CD1c-positive myeloid dendritic cell (primary cell): ENCODE measurements around the gene NRXN3.

ENCODE experiments used
- DNase-seq: peaks from one replicate; pipeline ENCODE4 v3.0.0-alpha.2; 2016; ENCODE audit errors: extremely low spot score

The NRXN3 gene

GRCh38 chr14:79861111-79861510 is 1690.9 kb downstream of the NRXN3 start:
- DNase-seq, result no peak

GRCh38 chr14:79862045-79862444 is 1691.9 kb downstream of the NRXN3 start:
- no peak for DNase-seq

GRCh38 chr14:79871136-79871535 is 1701.0 kb downstream of the NRXN3 start:
- no peak for DNase-seq

GRCh38 chr14:79878229-79878628 is 1708.1 kb downstream of the NRXN3 start:
- no peak for DNase-seq

- DNase-seq, result no peak
Observed at GRCh38 chr14:79878785-79879184, 1708.6 kb downstream of the NRXN3 start.

GRCh38 chr14:79881299-79881698 is 1711.1 kb downstream of the NRXN3 start:
- no peak for DNase-seq

- no peak for DNase-seq
Observed at GRCh38 chr14:79890527-79890926, 1720.4 kb downstream of the NRXN3 start.

- DNase-seq, result no peak
Observed at GRCh38 chr14:79896009-79896408, 1725.8 kb downstream of the NRXN3 start.

GRCh38 chr14:79899610-79900009 is 1729.4 kb downstream of the NRXN3 start:
- no peak for DNase-seq

- no peak for DNase-seq
Observed at GRCh38 chr14:79904497-79904896, 1734.3 kb downstream of the NRXN3 start.

GRCh38 chr14:79906994-79907393 is 1736.8 kb downstream of the NRXN3 start:
- DNase-seq, result no peak

GRCh38 chr14:79910086-79910485 is 1739.9 kb downstream of the NRXN3 start:
- DNase-seq, result no peak

GRCh38 chr14:79911744-79912143 is 1741.6 kb downstream of the NRXN3 start:
- no peak for DNase-seq

GRCh38 chr14:79914595-79914994 is 1744.4 kb downstream of the NRXN3 start:
- no peak for DNase-seq

GRCh38 chr14:79915406-79915805 is 1745.2 kb downstream of the NRXN3 start:
- no peak for DNase-seq

- DNase-seq, result no peak
Observed at GRCh38 chr14:79916281-79916680, 1746.1 kb downstream of the NRXN3 start.

GRCh38 chr14:79916892-79917291 is 1746.7 kb downstream of the NRXN3 start:
- DNase-seq, result no peak
